Ramos (cell line): Measurements from ENCODE around the gene RNU2-1.
"Not testable (repeated sequence)": the region's sequence is repeated elsewhere in the genome, so short reads cannot be mapped to it uniquely, and the experiment has no call there.

Experiments used
- in situ Hi-C: fragments of 300-500 bp; cut with MboI; formaldehyde crosslinking; loops from one replicate; pipeline ENCODE4 v1.14.3; 2022; ENCODE audit warnings: low sequenced_read_pairs; ENCODE audit not compliant: unreplicated experiment

The RNU2-1 gene

GRCh38 chr17:43216762-43217613 is 16.8 kb downstream of the RNU2-1 start:
- in situ Hi-C loops: loop anchor here (5.0 kb wide), 1 partner anchor 105 kb away; no protein-coding TSS in a partner anchor

GRCh38 chr17:43216369-43216761 is 17.4 kb downstream of the RNU2-1 start:
- in situ Hi-C loops: loop anchor here (5.0 kb wide), 1 partner anchor 106 kb away; no protein-coding TSS in a partner anchor

GRCh38 chr17:43215341-43215740 is 18.4 kb downstream of the RNU2-1 start:
- in situ Hi-C loops: loop anchor here (5.0 kb wide), 1 partner anchor 107 kb away; no protein-coding TSS in a partner anchor

- in situ Hi-C loops: no loop called here
Observed at GRCh38 chr17:43213545-43213944, 20.2 kb downstream of the RNU2-1 start.

GRCh38 chr17:43212641-43213490 is 20.9 kb downstream of the RNU2-1 start:
- in situ Hi-C loops: no loop called here

GRCh38 chr17:43211480-43212402 is 22.0 kb downstream of the RNU2-1 start, which contains the start of gene TMEM106A:
TMEM106A (plus strand) TSS chr17:43211875; CDS start chr17:43213042, 1,167 bp downstream.
- in situ Hi-C loops: no loop called here

GRCh38 chr17:43211123-43211479 is 22.7 kb downstream of the RNU2-1 start:
- in situ Hi-C loops: no loop called here

GRCh38 chr17:43210576-43210975 is 23.2 kb downstream of the RNU2-1 start:
- in situ Hi-C loops: no loop called here

GRCh38 chr17:43203013-43203412 is 30.8 kb downstream of the RNU2-1 start:
- in situ Hi-C loops: not testable (repeated sequence)

- in situ Hi-C loops: no loop called here
Observed at GRCh38 chr17:43200127-43200526, 33.6 kb downstream of the RNU2-1 start.

- in situ Hi-C loops: no loop called here
Observed at GRCh38 chr17:43199633-43200032, 34.1 kb downstream of the RNU2-1 start.

- in situ Hi-C loops: no loop called here
Observed at GRCh38 chr17:43193251-43193650, 40.5 kb downstream of the RNU2-1 start.

GRCh38 chr17:43186656-43187055 is 47.1 kb downstream of the RNU2-1 start:
- in situ Hi-C loops: not testable (repeated sequence)

- in situ Hi-C loops: no loop called here
Observed at GRCh38 chr17:43183921-43184320, 49.9 kb downstream of the RNU2-1 start.
